ENCODE measurements around the gene ARHGEF38.

DNA sequence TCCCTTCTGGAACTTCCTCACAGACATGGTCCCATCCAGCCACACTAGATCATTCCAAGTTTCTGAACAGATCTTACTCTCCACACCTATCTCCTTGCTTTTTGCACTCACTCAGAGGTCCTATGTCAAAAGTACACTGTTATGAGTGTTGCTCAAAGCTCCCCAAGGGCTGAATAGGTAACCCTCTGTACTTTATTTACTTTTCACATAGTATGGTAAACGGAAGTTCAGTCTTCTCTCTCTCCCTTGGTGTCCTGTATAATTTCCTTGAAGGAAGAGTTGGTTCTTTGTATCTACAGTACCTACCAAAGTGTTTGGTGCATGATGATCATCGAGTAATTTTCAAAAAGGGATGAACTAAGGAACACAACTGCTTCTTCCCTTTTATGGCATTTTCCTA, 74.4 kb downstream of the ARHGEF38 start:
- TF ChIP-seq POLR2AphosphoS5 (IDR thresholded peaks at IDR 0.05; ENCODE audit: borderline replicate concordance, low read depth, low read length), result no peak
- no peak for TF ChIP-seq FOXP2 (optimal IDR thresholded peaks at IDR 0.05; ENCODE audit: control extremely low read depth, extremely low read length, insufficient read depth)
